ENCODE measurements around the gene NHLRC4.

The NHLRC4 gene

DNA sequence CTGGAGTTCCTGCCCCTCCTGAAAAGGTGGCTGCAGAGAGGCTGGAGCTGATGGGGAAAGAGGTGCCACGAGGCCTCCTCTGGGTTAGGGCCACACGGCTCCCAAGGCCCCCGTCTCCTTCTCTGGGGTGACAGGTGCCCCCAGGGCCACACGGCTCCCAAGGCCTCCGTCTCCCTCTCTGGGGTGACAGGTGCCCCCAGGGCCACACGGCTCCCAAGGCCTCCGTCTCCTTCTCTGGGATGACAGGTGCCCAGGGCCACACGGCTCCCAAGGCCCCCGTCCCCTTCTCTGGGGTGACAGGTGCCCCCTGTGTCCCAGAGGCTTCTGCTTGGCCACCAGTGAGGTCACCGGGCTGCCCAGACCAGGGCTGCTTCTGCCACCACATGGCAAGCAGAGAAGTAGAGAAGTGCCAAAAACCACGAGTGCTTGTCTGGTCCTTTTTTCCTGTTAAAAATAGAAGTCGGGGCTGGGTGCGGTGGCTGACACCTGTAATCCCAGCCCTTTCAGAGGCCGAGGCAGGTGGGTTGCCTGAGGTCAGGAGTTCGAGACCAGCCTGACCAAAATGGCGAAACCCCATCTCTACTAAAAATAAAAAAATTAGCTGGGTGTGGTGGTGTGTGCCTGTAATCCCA is 35.2 kb upstream of the NHLRC4 start:
- DNase-seq: no peak

DNA sequence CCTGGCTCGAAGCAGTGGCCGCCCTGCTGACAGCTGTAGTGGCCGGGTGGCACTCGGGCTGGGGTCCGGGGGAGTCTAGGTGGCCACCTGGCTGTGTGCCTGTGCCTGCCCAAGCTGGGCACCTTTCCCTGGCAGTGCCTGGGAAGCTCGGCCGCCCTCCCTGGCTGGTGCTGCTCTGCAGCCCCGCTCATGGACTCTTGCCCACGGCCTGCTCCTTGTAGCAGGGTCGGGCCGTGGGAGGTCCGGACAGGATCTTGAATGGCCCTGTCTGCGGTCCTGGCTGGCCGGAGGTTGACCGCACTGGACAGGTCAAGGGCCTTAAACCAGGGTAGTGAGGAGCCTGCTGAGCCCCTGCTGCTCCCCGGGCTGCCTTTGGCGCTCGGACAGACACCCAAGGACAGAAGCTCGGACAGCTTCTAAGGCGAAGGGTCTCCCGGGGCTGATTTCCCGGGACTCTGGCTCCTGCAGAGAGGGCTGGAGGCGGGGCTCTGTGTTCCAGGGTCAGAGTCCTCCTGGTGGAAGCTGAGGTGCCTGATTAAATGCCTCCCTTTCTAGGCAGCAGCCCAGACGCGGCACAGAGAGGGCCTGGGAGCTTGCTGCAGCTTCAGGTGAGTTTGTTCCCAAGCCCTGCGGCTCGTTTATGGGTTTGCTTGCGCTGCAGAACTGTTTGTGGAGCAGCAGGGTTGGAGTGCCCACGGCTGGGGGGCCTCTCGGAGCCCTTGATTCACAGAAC is 33.2 kb upstream of the NHLRC4 start:
- no peak for DNase-seq

DNA sequence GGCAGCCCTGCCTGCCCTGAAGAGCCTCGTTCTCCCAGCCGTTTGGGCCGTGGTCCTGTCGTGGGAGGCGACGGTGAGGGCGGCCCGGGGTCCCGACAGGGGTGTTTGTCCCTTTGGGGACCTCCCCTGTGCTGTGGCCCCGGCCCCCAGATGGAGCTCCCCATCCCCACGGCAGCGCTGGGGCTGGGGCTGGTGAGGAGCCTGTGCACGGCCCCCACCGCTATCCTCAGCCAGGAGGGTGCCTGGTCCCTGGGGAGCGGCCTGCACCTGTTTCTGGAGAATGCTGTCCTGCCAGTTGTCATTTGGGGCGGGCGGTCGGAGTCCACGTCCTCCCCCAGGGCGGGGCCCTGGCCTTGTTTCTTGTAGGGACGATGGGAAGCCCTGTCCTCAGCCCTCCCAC is 32.7 kb upstream of the NHLRC4 start:
- DNase-seq: no peak

DNA sequence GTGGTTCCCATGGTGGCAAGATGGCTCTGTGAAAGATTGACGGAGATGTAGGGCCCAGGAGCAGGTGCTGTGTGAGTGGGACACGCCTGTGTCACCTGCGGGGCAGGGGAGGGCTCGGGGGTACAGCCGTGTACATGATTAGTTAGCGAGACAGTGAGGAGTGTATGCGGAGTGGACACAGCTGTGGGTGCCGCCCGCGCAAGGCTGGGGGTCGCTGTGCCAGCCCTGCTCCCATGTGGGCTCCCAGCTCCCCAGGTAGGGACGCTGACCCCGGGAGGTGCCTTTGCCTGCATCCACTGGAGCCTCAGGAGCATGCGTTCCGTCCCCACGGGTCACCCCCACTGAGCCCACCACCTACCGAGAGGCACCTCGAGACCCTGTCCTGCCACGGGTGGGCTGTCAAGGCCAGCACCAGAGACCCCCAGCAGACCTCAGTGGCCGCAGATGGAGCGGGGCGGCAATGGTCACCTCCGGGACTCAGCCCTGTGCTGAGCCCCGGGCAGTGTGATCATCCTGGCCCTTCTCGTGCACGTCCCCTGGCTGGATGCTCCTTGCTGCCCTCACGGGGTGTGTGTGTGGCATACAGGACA is 31.9 kb upstream of the NHLRC4 start:
- no peak for DNase-seq

DNA sequence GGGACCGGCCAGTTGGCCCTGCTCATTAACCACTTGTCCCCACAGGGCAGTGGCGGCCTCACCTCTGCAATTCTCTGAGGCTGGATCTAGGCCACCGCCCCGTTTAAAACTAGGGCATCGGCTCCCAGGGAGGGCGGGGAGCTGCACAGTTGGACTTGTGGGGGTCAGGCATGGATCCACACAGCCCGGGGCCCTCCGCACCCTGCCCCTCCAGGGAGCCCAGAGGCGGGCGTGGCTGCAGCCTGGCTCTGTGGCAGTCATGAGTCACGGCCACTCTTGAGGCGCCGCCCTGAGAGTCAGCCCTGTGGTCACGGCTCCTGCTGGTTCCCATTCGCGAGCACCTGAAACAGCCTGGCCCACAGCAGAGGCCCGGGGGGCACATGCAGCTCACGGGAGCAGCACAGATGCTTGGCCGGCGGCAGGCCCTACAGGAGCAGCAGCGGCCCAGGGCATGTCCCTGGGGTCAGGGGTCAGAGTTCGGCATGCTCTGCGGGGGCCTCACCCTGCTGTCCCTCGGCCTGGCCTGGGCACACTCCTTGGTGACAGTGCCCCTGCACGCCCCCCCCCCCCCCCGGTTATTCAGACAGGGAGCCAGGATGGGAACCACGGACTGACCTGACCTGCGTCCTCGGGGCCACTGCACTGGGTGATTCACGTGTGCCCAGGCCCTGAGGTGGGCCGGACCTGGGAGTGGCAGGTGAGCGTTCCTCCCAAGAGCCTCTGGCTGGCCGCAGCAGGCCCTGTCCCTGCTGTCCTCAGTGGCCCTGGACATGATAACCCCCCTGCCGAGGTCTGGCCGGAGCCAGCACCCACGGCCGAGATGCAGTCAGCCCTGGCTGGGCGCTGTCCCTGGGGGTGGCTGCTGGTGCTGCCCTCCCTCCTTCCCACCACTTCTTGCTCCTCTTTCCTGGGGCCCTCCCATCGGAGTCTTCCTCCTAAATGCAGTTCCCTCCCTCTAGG is 31.1 kb upstream of the NHLRC4 start:
- DNase-seq: no peak

DNA sequence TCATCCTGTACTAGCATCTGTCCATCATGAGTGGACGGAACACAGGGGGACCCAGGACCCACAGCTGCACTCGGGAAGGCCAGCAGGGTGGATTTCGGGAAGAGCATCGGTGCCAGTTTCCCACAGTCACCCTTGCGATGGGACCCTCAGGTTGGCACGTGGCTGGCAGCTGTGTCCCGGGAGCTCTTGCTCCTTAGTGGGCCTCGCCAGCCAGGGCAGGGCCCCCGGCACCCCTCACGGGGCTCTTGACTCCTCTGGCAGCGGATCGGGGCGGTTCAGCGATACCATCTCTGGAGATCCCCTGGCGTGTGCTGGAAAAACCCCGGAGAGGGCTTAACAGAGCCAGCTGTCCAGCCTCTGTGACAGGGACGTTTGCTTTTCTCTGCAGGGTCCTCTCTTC is 30.1 kb upstream of the NHLRC4 start:
- DNase-seq: no peak

DNA sequence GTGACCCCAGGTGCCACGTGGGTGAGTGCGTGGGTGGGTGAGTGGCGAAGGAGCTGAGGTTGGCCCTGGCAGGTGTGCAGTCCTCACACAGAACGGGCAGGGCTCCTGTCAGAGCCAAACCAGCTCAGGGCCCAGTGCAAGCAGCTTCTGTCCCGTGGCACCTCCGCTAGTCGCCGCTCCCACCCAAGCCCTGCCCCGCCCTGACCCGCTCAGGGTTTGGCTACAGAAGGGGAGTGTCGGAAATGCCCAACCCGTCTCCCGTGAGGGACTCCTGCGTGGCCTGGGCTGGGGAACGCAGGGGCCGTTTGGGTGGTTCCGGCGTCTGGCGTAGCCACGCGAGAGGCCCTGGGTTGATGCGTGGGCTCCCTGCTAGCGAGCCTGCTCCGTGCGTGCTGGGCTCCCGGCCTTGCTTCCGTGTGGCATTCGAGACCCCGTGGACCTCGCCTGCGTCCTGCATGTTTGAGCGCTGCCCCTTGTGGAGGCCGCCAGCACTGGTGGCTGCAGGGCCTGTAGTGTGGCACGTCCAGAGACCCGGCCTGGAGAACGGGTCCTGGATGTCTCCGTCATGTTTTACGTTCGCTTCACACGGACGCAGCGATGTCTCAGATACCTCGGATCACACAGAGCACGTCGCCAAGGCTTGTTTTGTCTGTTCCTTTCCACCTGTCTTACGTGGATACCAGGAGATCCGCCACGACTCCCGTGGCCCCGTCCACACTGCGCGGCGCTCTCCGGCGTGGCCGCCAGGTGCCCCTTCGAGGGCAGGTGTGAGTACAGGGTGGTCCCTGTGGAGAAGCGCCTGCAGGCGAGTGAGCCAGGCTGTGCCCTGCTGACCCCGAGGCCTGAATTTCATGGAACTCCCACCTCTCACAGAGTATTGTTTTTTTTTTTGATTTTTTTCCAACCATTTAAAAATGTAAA is 29.1 kb upstream of the NHLRC4 start:
- DNase-seq: no peak

DNA sequence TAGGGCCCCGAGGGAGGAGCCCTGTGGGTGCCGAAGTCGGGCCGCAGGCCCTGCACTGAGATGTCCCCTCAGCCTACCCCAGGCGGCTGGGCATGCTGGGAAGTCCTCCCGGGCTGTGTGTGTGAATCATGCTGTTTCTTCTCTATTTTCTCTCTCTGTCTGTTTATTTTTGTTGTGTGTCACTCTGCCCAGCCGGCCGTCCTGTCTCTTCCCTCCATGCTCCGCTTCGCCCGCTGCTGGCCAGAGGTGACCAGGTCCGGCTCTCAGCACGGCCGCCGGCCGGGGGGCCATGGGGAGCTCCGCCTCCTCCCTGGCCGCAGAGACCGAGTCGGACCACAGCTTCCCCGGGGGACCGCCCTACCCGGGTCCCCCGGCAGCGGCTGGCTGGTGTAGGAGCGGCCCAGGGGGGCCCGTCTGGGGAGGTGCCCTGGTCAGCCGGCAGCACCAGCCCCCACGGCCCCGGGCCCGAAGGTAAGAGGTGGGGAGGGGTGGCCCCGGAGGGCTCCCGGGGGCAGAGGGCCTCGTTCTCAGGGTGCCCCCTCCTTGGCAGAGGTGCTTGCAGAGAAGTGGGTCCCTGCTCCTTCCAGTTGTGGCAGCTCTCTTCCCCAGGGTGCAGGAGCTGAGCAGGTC is 26.8 kb upstream of the NHLRC4 start:
- DNase-seq: no peak

DNA sequence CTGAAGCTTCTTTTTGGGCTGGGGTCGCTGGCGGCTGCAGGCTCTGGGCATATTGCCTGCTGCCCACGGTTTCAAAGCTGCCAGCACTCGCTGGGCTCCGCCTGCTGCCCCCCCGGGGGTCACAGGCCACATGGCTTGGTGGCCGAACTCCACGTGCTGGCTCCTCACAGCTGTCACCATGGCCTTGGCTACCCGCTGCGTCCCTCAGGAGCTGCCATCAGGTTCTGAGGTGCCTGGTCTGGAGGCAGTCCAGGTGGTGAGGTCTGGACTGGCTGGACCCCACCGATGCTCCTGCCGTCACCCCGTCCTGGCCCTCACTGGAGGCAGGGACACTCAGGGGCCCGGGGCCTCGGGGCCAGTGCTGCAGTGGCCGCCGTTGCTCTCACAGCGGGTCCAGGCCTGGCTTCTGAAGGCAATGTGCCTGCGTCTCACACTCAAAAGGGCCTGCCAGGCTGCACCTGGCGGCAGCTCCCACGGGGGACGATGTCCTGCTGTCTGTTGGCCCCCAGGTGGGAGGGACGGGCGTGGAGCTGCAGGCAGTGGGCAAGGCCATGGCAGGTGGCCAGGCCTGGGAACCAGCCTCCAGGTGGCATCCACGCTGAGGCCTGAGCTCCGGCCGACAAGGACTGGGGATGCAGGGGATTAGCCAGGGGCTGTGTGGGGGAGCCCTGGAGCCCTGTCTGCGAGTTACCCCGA is 26.0 kb upstream of the NHLRC4 start:
- DNase-seq: no peak

DNA sequence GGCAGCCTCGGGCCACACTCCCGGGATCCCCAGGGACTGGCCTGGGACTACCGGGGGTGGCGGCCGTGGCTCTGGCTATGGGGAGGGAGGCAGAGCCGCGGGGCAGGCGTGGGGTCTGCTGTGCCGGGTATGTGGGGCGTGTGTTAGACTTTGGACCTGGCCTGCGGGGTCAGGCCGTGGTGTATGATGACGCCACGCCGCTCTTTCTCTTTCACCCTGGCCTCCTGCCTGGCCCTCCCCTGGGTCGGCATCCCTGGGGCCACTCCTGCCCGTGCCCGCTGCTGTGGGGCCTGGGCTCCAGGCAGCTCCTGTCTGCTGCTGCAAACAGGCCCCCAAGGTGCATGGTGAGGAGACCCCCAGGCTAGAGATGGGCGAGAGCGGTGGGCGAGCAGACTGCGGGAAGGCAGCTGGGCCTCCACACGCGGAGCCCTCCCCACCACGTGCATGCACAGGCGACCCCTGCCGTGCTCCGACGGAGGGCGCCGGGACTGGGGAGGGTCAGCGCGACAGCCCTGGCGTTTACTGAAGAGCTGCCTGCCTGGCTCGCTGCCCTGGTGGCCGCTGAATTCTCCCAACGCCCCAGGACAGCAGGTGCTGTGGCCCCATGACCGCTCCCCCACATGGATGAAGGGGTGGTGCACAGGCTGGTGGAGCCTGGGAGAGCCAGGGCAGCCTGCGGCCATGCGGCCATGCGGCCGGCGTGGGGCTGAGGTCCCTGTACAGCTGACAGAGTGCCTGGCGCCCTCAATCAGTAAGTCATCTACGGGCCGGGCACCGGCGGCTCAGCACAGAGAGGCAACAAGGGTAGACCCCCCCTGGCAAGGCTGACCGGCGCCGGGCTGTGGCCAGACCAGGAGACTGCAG is 23.3 kb upstream of the NHLRC4 start:
- no peak for DNase-seq

DNA sequence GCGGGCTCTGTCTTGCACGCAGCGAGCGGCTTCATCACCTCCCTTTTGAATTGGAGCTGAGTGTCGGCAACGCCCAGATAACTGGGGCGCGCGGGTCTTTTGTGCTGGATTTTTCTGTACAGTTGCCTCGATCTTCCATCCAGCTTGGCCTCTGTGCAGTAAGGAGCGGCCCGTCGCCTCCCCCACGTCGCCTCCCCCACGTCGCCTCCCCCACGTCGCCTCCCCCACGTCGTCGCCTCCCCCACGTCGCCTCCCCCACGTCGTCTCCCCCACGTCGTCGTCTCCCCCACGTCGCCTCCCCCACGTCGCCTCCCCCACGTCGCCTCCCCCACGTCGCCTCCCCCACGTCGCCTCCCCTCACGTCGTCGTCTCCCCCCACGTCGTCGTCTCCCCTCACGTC is 22.3 kb upstream of the NHLRC4 start:
- no peak for DNase-seq

DNA sequence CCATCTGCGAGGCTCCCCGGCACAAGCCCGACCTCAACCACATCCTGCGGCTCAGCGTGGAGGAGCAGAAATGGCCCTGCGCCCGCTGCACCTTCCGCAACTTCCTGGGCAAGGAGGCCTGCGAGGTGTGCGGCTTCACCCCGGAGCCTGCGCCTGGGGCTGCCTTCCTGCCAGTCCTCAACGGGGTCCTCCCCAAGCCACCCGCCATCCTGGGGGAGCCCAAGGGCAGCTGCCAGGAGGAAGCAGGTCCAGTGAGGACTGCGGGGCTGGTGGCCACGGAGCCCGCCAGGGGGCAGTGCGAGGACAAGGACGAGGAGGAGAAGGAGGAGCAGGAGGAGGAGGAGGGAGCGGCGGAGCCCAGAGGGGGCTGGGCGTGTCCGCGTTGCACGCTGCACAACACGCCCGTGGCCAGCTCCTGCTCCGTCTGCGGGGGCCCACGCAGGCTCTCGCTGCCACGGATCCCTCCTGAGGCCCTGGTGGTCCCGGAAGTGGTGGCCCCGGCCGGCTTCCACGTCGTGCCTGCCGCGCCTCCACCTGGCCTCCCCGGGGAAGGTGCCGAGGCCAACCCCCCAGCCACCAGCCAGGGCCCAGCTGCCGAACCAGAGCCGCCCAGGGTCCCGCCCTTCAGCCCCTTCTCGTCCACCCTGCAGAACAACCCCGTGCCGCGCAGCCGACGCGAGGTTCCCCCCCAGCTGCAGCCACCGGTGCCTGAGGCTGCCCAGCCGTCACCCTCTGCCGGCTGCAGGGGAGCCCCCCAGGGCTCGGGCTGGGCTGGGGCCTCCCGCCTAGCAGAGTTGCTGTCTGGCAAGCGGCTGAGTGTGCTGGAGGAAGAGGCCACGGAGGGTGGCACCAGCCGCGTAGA is 19.7 kb upstream of the NHLRC4 start:
- peak; percentile 73 for DNase-seq

DNA sequence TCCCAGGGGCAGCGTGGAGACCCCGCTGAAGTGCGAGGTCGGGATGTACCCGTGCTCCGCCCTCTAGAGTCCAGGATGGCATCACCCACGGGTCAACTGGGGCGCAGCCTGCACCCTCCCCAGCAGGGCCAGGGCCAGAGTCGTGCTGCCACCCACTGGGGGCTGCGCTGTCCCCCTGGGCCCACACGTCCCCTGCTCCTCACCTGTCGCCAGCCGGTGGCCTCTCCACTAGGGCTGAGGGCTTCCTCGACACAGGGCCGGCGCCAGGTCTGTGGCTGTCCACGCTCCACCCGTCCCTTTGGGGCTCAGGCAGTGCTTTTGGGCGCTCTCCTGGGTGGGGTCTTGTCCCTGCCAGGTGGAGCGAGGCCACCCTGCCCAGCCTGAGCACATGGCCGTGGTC is 18.2 kb upstream of the NHLRC4 start:
- DNase-seq: no peak

DNA sequence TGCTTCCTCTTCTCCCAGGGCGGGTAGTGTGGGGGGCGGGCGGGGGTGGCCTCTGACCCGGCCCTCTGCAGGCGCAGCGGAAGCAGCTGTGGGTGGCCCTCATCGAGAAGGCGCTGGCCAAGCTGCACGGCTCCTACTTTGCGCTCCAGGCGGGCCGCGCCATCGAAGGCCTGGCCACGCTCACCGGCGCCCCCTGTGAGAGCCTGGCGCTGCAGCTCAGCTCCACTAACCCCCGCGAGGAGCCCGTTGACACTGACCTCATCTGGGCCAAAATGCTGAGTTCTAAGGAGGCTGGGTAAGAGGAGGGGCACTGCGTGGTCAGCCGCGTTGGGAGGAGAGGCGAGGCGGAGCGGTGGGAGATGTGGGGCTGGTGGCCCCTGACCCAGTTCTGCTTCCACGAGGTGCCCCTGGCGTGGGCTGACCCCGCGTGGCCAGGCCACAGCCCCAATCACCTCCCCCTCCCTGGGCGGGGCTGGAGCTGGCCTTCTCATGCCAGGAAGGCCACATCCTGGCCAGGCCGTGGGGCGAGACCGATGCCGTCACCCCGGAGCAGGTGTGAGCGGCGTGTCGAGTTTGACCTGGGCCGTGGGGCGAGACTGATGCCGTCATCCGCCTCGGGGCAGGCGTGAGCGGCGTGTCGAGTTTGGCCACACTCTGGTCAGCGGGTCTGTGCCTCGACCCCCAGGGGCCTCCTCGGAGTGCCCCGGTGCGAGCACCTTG is 17.1 kb upstream of the NHLRC4 start:
- no peak for DNase-seq

DNA sequence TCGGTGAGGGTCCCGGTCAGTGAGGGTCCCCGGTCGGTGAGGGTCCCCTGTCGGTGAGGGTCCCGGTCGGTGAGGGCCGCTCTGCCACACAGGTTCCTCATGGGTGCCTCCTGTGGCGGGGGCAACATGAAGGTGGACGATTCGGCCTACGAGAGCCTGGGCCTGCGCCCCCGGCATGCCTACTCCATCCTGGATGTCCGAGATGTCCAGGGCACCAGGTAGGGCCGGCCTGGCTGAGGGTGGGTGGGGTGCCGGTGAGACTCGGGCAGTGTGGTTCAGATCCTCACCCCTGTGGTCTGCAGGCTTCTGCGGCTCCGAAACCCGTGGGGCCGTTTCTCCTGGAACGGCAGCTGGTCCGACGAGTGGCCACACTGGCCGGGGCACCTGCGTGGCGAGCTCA is 15.6 kb upstream of the NHLRC4 start:
- DNase-seq: no peak

DNA sequence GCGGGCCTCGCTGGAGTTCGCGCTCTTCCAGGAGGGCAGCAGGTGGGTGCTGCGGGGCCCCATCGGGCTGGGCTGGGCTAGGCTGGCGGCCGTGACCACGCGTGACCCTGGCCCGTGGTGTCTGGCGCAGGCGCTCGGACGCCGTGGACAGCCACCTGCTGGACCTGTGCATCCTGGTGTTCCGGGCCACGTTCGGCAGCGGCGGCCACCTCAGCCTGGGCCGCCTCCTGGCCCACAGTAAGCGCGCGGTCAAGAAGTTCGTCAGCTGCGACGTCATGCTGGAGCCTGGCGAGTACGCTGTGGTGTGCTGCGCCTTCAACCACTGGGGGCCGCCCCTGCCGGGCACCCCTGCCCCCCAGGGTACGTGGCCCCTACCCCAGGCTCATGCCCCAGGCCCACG is 14.6 kb upstream of the NHLRC4 start:
- DNase-seq: no peak

DNA sequence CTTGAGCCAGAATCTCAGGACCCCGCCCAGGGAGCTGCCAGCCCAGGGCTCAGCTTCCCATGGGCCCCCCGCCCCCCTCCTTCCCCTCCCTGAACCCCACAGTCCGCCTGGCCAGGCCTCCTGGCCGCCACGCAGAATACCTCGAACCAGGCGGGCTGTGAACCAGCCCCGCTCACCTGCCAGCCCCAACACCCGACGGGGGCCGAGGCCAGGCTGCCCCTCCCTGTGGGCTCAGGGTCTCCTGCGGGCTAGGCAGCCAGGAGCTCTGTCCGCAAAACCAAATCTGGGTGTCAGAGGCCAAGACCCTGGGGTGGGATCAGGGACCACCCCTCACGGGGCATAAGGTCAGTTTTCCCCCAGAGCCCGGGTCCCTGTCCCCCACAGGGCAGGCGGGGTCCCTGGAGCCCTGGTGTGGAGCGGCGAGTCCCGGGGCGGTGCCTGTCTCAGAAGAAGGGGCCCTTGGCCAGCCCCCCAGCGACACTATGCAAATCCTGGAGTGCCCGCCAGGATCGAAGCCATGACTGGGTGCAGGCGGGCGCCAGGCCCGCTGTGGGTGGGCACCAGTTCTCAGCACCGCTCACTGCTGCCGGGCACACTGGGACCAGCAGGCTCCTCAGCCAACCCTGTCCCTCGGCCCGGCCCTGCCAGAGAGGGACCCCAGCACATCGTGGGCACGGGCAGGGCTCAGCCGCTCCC is 13.1 kb upstream of the NHLRC4 start:
- DNase-seq: no peak

DNA sequence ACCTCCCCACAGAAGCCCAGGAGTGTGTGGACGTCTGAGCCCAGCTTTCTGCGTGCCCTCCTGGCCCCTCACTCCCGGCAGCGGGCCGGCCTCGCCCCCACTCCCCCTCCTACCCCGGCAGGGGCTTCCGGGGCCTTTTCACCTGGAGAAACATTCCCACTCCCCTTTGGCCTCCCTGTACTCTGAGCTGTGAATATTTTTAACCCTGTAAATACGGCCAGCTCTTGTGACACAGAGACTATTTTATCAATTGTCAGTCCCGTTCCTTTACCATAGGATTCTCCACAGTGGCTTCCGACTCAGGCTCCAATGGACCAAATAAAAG is 12.5 kb upstream of the NHLRC4 start:
- DNase-seq: no peak
